ENCODE results near the gene IFIT3.

DNA sequence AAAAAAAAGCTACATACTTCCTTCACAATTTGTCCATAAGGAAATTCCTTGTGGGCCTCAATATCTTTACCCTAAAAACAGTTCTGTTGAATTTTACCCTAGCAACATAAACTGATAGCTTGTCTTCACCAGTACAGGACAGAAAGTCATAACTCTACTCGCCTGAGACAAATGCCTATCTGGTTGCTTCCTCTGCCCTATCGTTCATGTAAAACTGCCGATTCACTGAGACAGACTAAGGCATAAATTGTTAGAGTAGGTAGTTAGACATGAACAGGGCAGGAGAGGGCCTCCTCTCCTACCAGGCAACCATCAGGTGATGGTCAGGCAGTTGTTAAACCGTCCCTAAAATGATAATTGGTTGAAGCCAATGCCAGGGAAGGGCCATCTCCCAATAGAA, 25.0 kb downstream of the IFIT3 start:
- TF ChIP-seq, protein P1, sequence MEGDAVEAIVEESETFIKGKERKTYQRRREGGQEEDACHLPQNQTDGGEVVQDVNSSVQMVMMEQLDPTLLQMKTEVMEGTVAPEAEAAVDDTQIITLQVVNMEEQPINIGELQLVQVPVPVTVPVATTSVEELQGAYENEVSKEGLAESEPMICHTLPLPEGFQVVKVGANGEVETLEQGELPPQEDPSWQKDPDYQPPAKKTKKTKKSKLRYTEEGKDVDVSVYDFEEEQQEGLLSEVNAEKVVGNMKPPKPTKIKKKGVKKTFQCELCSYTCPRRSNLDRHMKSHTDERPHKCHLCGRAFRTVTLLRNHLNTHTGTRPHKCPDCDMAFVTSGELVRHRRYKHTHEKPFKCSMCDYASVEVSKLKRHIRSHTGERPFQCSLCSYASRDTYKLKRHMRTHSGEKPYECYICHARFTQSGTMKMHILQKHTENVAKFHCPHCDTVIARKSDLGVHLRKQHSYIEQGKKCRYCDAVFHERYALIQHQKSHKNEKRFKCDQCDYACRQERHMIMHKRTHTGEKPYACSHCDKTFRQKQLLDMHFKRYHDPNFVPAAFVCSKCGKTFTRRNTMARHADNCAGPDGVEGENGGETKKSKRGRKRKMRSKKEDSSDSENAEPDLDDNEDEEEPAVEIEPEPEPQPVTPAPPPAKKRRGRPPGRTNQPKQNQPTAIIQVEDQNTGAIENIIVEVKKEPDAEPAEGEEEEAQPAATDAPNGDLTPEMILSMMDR (IDR thresholded peaks at IDR 0.05): no peak
- TF ChIP-seq POLR2A (IDR thresholded peaks at IDR 0.05): no peak

Data from body of pancreas (tissue), 4 donors.